Esophagus squamous epithelium (tissue), 4 donors: Measurements from ENCODE around the gene ARPIN.
"Not testable (repeated sequence)": the region's sequence is repeated elsewhere in the genome, so short reads cannot be mapped to it uniquely, and the experiment has no call there.

Experiments used
- CTCF ChIP-seq, 6 experiments: fragments of 450-650 bp in 4 of 6; fragments of 200-600 bp in 2 of 6; sonication (generic) in 2 of 6; IDR thresholded peaks; one replicate each; pipeline ENCODE4 v1.5.1; 2016 to 2019; ENCODE audit warnings: antibody characterized with exemption in 6 of 6, mild to moderate bottlenecking in 4 of 6, moderate library complexity in 4 of 6
- POLR2A ChIP-seq, 4 donors: fragments of 450-650 bp; IDR thresholded peaks; one replicate each; pipeline ENCODE4 v1.6.1; 2017; ENCODE audit warnings: antibody characterized with exemption in 4 of 4, mild to moderate bottlenecking in 4 of 4, moderate library complexity in 3 of 4

GRCh38 chr15:89854863-89855262 lies 57.9 kb downstream of the ARPIN start:
- not testable (repeated sequence) for TF ChIP-seq CTCF, POLR2A (IDR thresholded peaks at IDR 0.05)
